Esophagus squamous epithelium (tissue), 5 donors: Measurements from ENCODE around the gene TNIK. TPM values are rescaled to one million over a fixed set of nuclear protein-coding genes. Genes with fewer than 3 reads are reported as not detected.

Experiments used
- DNase-seq: peaks from one replicate; lab custom pipeline; 2025; lab: John Stamatoyannopoulos, UW
- H3K27ac ChIP-seq, 4 donors: fragments of 200-600 bp; sonication (generic); one replicate each; pipeline ENCODE4 v1.5.1; 2016 to 2019; ENCODE audit warnings: mild to moderate bottlenecking in 1 of 4
- H3K27me3 ChIP-seq, 4 donors: fragments of 200-600 bp; sonication (generic); 1 replicate in 3 of 4; 2 replicates in 1 of 4; pipeline versions ENCODE4 v1.5.1 to v1.6.0; 2017 to 2021; ENCODE audit warnings: antibody characterized with exemption in 1 of 4
- H3K36me3 ChIP-seq, 3 donors: fragments of 200-600 bp; sonication (generic); one replicate each; pipeline ENCODE4 v1.5.1; 2016 to 2019
- H3K4me1 ChIP-seq, 3 donors: fragments of 200-600 bp; sonication (generic); one replicate each; pipeline ENCODE4 v1.5.1; 2017 to 2019
- H3K4me3 ChIP-seq, 4 donors: fragments of 200-600 bp; sonication (generic); 1 replicate in 3 of 4; 2 replicates in 1 of 4; pipeline ENCODE4 v1.5.1; 2016 to 2019; ENCODE audit warnings: mild to moderate bottlenecking in 2 of 4, moderate library complexity in 1 of 4
- H3K9me3 ChIP-seq, 3 donors: fragments of 200-600 bp; sonication (generic); one replicate each; pipeline ENCODE4 v1.5.1; 2016 to 2019
- CTCF ChIP-seq, 6 experiments: fragments of 450-650 bp in 4 of 6; fragments of 200-600 bp in 2 of 6; sonication (generic) in 2 of 6; IDR thresholded peaks; one replicate each; pipeline ENCODE4 v1.5.1; 2016 to 2019; ENCODE audit warnings: antibody characterized with exemption in 6 of 6, mild to moderate bottlenecking in 4 of 6, moderate library complexity in 4 of 6
- POLR2A ChIP-seq, 4 donors: fragments of 450-650 bp; IDR thresholded peaks; one replicate each; pipeline ENCODE4 v1.6.1; 2017; ENCODE audit warnings: antibody characterized with exemption in 4 of 4, mild to moderate bottlenecking in 4 of 4, moderate library complexity in 3 of 4
- WGBS, 2 donors: methylation state at CpG; one replicate each; pipeline ENCODE4 v1.1.5; 2018; 5-methylcytosine and 5-hydroxymethylcytosine counted together
- intact Hi-C: fragments of 100-400 bp; cut with DNase I; formaldehyde crosslinking; loops from one replicate; pipeline ENCODE4 v1.15.0; 2022
- total RNA-seq, 4 donors: library from RNA; depleted of rRNA; stranded (reverse); fragments of >200 nt; gene quantifications; one replicate each; pipeline ENCODE4 v1.1.0, GENCODE V29; 2016
- donor health status: DM: yes; HTN: yes; CAD: no.

TNIK gene
- total RNA-seq, 4 donors from 2014 or later, result 2.2 to 11.6 (median 4.7) TPM

- DNase-seq, result no peak
- no peaks in the 10 kb centered on the region for H3K9me3 ChIP-seq
- H3K4me1 ChIP-seq, result peaks cover 0 to 6% (median 0%) of the 10 kb centered on the region in 3 donors
- intact Hi-C loops, result no loop called here
- H3K27ac ChIP-seq, result no peak overlapping the region
- no peaks in the 10 kb centered on the region for H3K36me3 ChIP-seq
- no peak overlapping the region for H3K4me3 ChIP-seq
- H3K27me3 ChIP-seq, result no peaks in the 10 kb centered on the region
- TF ChIP-seq POLR2A (IDR thresholded peaks at IDR 0.05), result no peak
- TF ChIP-seq CTCF (IDR thresholded peaks at IDR 0.05), result no peak
- WGBS, 2 donors, result 89 to 97% methylated on average over 2 of the region's 2 CpGs
These were observed 20.2 kb downstream of the TNIK start for GRCh38 chr3:171439996-171440395.

GRCh38 chr3:171437115-171437756 is 23.0 kb downstream of the TNIK start:
- no peak for DNase-seq
- WGBS, 2 donors, result 68 to 85% methylated on average over 3 of the region's 3 CpGs
- peaks cover 0 to 6% (median 0%) of the 10 kb centered on the region in 3 donors for H3K4me1 ChIP-seq
- no peak for TF ChIP-seq POLR2A (IDR thresholded peaks at IDR 0.05)
- TF ChIP-seq CTCF (IDR thresholded peaks at IDR 0.05), result no peak
- no peaks in the 10 kb centered on the region for H3K9me3 ChIP-seq
- intact Hi-C loops, result no loop called here
- no peak overlapping the region for H3K4me3 ChIP-seq
- H3K36me3 ChIP-seq, result no peaks in the 10 kb centered on the region
- H3K27me3 ChIP-seq, result no peaks in the 10 kb centered on the region
- no peak overlapping the region for H3K27ac ChIP-seq

GRCh38 chr3:171436380-171436779 is 23.8 kb downstream of the TNIK start:
- Histone ChIP-seq H3K36me3 (no peaks in the 10 kb centered on the region), H3K4me3 (no peak overlapping the region), H3K27me3 (no peaks in the 10 kb centered on the region), H3K4me1 (peaks cover 0 to 5% (median 0%) of the 10 kb centered on the region in 3 donors), H3K27ac (no peak overlapping the region), H3K9me3 (no peaks in the 10 kb centered on the region)
- TF ChIP-seq CTCF (IDR thresholded peaks at IDR 0.05) (no peak), POLR2A (IDR thresholded peaks at IDR 0.05) (no peak)
- 46 to 52% methylated on average over 3 of the region's 3 CpGs for WGBS, 2 donors
- no peak for DNase-seq
- intact Hi-C loops, result no loop called here

GRCh38 chr3:171435757-171436156 is 24.4 kb downstream of the TNIK start:
- no peaks in the 10 kb centered on the region for H3K36me3 ChIP-seq
- H3K9me3 ChIP-seq, result no peaks in the 10 kb centered on the region
- no peak for TF ChIP-seq POLR2A (IDR thresholded peaks at IDR 0.05)
- no peak for TF ChIP-seq CTCF (IDR thresholded peaks at IDR 0.05)
- no peaks in the 10 kb centered on the region for H3K4me1 ChIP-seq
- no peak overlapping the region for H3K27ac ChIP-seq
- no peak overlapping the region for H3K4me3 ChIP-seq
- intact Hi-C loops, result no loop called here
- DNase-seq, result no peak
- H3K27me3 ChIP-seq, result no peaks in the 10 kb centered on the region

- 88 to 91% methylated on average over 1 of the region's 1 CpG for WGBS, 2 donors
- no peaks in the 10 kb centered on the region for H3K27me3 ChIP-seq
- intact Hi-C loops, result no loop called here
- H3K36me3 ChIP-seq, result no peaks in the 10 kb centered on the region
- no peaks in the 10 kb centered on the region for H3K4me1 ChIP-seq
- no peaks in the 10 kb centered on the region for H3K9me3 ChIP-seq
- no peak overlapping the region for H3K4me3 ChIP-seq
- no peak for DNase-seq
- H3K27ac ChIP-seq, result no peak overlapping the region
- TF ChIP-seq CTCF (IDR thresholded peaks at IDR 0.05) (no peak), POLR2A (IDR thresholded peaks at IDR 0.05) (no peak)
These were observed 25.1 kb downstream of the TNIK start for GRCh38 chr3:171435143-171435542.
